H1 (cell line): Measurements from ENCODE around the gene ZFP90. TPM values are rescaled to one million over a fixed set of nuclear protein-coding genes. Genes with fewer than 3 reads are reported as not detected.
A peak's percentile ranks its signal among the peaks of the same experiment; 100 is the strongest.

ENCODE experiments used
- CTCF ChIA-PET: fragments of 300-600 bp; sonication (Branson Sonifier 250); formaldehyde crosslinking; loops from one replicate; lab custom pipeline; 2021; ENCODE audit not compliant: partially characterized antibody; lab: Charles Lee
- POLR2A ChIA-PET: fragments of 300-600 bp; sonication (Branson Sonifier 250); formaldehyde crosslinking; loops from one replicate; lab custom pipeline; 2021; ENCODE audit warnings: inconsistent platforms; ENCODE audit not compliant: partially characterized antibody; lab: Charles Lee
- DNase-seq, 2 experiments: peaks; one replicate each; pipeline versions ENCODE4 v3.0.0 to v3.0.0-alpha.2; 2010 to 2022; ENCODE audit warnings: low spot score in 2 of 2, low read depth in 1 of 2, mixed read lengths in 1 of 2
- FAIRE-seq: peaks from 2 replicates; lab custom pipeline; 2011; peaks lifted over from hg19 to GRCh38; lab: Jason Lieb, UNC
- H2AFZ ChIP-seq: 2 replicates; pipeline ENCODE4 v1.8.1; 2012; ENCODE audit warnings: low read length, inconsistent platforms
- H2AK5ac ChIP-seq: 2 replicates; pipeline ENCODE4 v1.6.1; 2013; ENCODE audit warnings: low read depth, low read length
- H2BK120ac ChIP-seq: replicated peaks from 2 replicates; pipeline ENCODE3; 2013; ENCODE audit warnings: low read depth, low read length, inconsistent platforms
- H2BK12ac ChIP-seq: 2 replicates; pipeline ENCODE4 v1.6.1; 2013; ENCODE audit warnings: low read depth, low read length
- H2BK15ac ChIP-seq: 2 replicates; pipeline ENCODE4 v1.6.1; 2013; ENCODE audit warnings: low read length
- H2BK20ac ChIP-seq: 2 replicates; pipeline ENCODE4 v1.6.1; 2013; ENCODE audit warnings: low read length
- H2BK5ac ChIP-seq: 2 replicates; pipeline ENCODE4 v1.6.1; 2013; ENCODE audit warnings: low read depth, low read length
- H3K14ac ChIP-seq: 2 replicates; pipeline ENCODE4 v1.6.1; 2013; ENCODE audit warnings: inconsistent platforms; ENCODE audit not compliant: insufficient read length
- H3K18ac ChIP-seq: 2 replicates; pipeline ENCODE4 v1.6.1; 2013; ENCODE audit warnings: low read length; ENCODE audit errors: extremely low read depth
- H3K23ac ChIP-seq: 2 replicates; pipeline ENCODE4 v1.6.1; 2013; ENCODE audit warnings: inconsistent platforms; ENCODE audit not compliant: insufficient read length
- H3K23me2 ChIP-seq: 2 replicates; pipeline ENCODE4 v1.6.1; 2013; ENCODE audit warnings: low read depth, low read length
- H3K27ac ChIP-seq: 2 replicates; pipeline ENCODE4 v1.6.1; 2011; ENCODE audit warnings: low read depth, low read length, inconsistent platforms
- H3K27me3 ChIP-seq, 4 experiments: replicated peaks in 1 of 4; 1 replicate in 1 of 4; 2 replicates in 3 of 4; pipeline versions ENCODE4 v1.6.1 to v1.8.1; 2011 to 2013; ENCODE audit warnings: low read length in 3 of 4, mild to moderate bottlenecking in 3 of 4, inconsistent platforms in 2 of 4, mixed read lengths in 2 of 4, moderate library complexity in 1 of 4; ENCODE audit not compliant: control insufficient read depth in 3 of 4, insufficient read depth in 3 of 4; ENCODE audit errors: extremely low read depth in 1 of 4
- H3K36me3 ChIP-seq, 4 experiments: 2 replicates each; pipeline versions ENCODE4 v1.6.1 to v1.8.1; 2011 to 2013; ENCODE audit warnings: mild to moderate bottlenecking in 4 of 4, low read length in 3 of 4, moderate library complexity in 2 of 4, control low read depth in 1 of 4, inconsistent platforms in 1 of 4; ENCODE audit not compliant: insufficient read depth in 4 of 4, control insufficient read depth in 2 of 4
- H3K4ac ChIP-seq: replicated peaks from 2 replicates; pipeline ENCODE3; 2013; ENCODE audit warnings: low read length, low read depth, mixed read lengths, inconsistent platforms; ENCODE audit not compliant: insufficient read length
- H3K4me1 ChIP-seq, 4 experiments: replicated peaks in 1 of 4; 1 replicate in 1 of 4; 2 replicates in 3 of 4; pipeline versions ENCODE4 v1.6.1 to v1.8.1; 2011 to 2013; ENCODE audit warnings: low read length in 3 of 4, inconsistent platforms in 2 of 4, mixed read lengths in 1 of 4; ENCODE audit not compliant: insufficient read depth in 4 of 4, control insufficient read depth in 3 of 4
- H3K4me2 ChIP-seq, 2 experiments: 2 replicates each; pipeline versions ENCODE4 v1.6.1 to v1.8.1; 2011 to 2013; ENCODE audit warnings: low read depth in 2 of 2, low read length in 2 of 2, control low read depth in 1 of 2, inconsistent platforms in 1 of 2, mild to moderate bottlenecking in 1 of 2; ENCODE audit not compliant: insufficient read depth in 1 of 2
- H3K4me3 ChIP-seq, 4 experiments: fragments of 200-600, 300-600 bp in 1 of 4; sonication (generic), shearing (Covaris generic), sonication (Bioruptor Twin) in 1 of 4; 2 replicates each; pipeline versions ENCODE4 v1.5.1 to v1.8.1; 2011 to 2016; ENCODE audit warnings: low read length in 4 of 4, low read depth in 3 of 4, control low read depth in 2 of 4, inconsistent platforms in 2 of 4, mild to moderate bottlenecking in 2 of 4, mixed read lengths in 1 of 4, moderate library complexity in 1 of 4; ENCODE audit not compliant: insufficient read depth in 2 of 4; ENCODE audit errors: extremely low read depth in 1 of 4
- H3K56ac ChIP-seq: replicated peaks from 2 replicates; pipeline ENCODE3; 2013; ENCODE audit warnings: low read depth, mild to moderate bottlenecking, mixed read lengths, low read length, inconsistent platforms; ENCODE audit not compliant: insufficient read length
- H3K79me1 ChIP-seq: 2 replicates; pipeline ENCODE4 v1.6.1; 2013; ENCODE audit warnings: low read depth, low read length, control low read depth
- H3K79me2 ChIP-seq, 2 experiments: 2 replicates each; pipeline versions ENCODE4 v1.6.1 to v1.8.1; 2012 to 2013; ENCODE audit warnings: low read length in 2 of 2, mild to moderate bottlenecking in 2 of 2, inconsistent platforms in 1 of 2; ENCODE audit not compliant: insufficient read depth in 2 of 2, control insufficient read depth in 1 of 2
- H3K9ac ChIP-seq, 4 experiments: replicated peaks in 1 of 4; 1 replicate in 1 of 4; 2 replicates in 3 of 4; pipeline versions ENCODE4 v1.6.1 to v1.8.1; 2011 to 2013; ENCODE audit warnings: low read depth in 3 of 4, low read length in 3 of 4, control low read depth in 2 of 4, mild to moderate bottlenecking in 2 of 4, moderate library complexity in 2 of 4, inconsistent platforms in 1 of 4; ENCODE audit errors: extremely low read depth in 1 of 4
- H3K9me3 ChIP-seq, 2 experiments: 2 replicates each; pipeline versions ENCODE4 v1.6.1 to v1.8.1; 2012 to 2013; ENCODE audit warnings: mild to moderate bottlenecking in 2 of 2, moderate library complexity in 2 of 2, control low read depth in 1 of 2, inconsistent platforms in 1 of 2, low read depth in 1 of 2, low read length in 1 of 2, mixed read lengths in 1 of 2; ENCODE audit not compliant: insufficient read depth in 2 of 2
- H4K20me1 ChIP-seq, 2 experiments: replicated peaks in 1 of 2; 2 replicates each; pipeline versions ENCODE3 to v1.8.1; 2011 to 2013; ENCODE audit warnings: inconsistent platforms in 2 of 2, low read length in 2 of 2, mild to moderate bottlenecking in 1 of 2; ENCODE audit not compliant: insufficient read depth in 2 of 2, control insufficient read depth in 1 of 2
- H4K5ac ChIP-seq: 2 replicates; pipeline ENCODE4 v1.6.1; 2013; ENCODE audit warnings: low read length, low read depth, mixed read lengths, inconsistent platforms; ENCODE audit not compliant: insufficient read length
- H4K8ac ChIP-seq: 2 replicates; pipeline ENCODE4 v1.8.0; 2013; ENCODE audit warnings: mild to moderate bottlenecking, moderate library complexity, low read length, inconsistent platforms; ENCODE audit not compliant: insufficient read depth; ENCODE audit errors: extremely low read depth
- H4K91ac ChIP-seq: replicated peaks from 2 replicates; pipeline ENCODE3; 2013; ENCODE audit warnings: low read length, mixed read lengths, inconsistent platforms; ENCODE audit not compliant: insufficient read length
- KDM1A ChIP-seq: fragments of 200-600, 300-600 bp; sonication (generic); IDR thresholded peaks from 2 replicates; pipeline ENCODE4 v1.7.1; 2016; ENCODE audit warnings: mild to moderate bottlenecking, low read length, borderline replicate concordance
- RAD21 ChIP-seq, 2 experiments: IDR thresholded peaks in 1 of 2; conservative IDR thresholded peaks in 1 of 2; 2 replicates each; pipeline ENCODE4 v1.6.1; 2011; ENCODE audit warnings: low read depth in 2 of 2, low read length in 2 of 2, improper control_type of control experiment in 1 of 2, inconsistent platforms in 1 of 2, mild to moderate bottlenecking in 1 of 2, moderate library complexity in 1 of 2
- SP1 ChIP-seq: IDR thresholded peaks from 2 replicates; pipeline ENCODE4 v1.6.1; 2011; ENCODE audit warnings: low read depth, low read length
- ZNF274 ChIP-seq: IDR thresholded peaks from 2 replicates; pipeline ENCODE4 v1.7.0; 2012; ENCODE audit warnings: low read length, borderline replicate concordance; ENCODE audit errors: extremely low read depth
- WGBS, 2 experiments: shearing (Covaris generic) in 1 of 2; methylation state at CpG; one replicate each; pipeline versions ENCODE4 v1.1.6 to v1.1.7; 2013 to 2015; ENCODE audit warnings: low lambda C conversion rate in 2 of 2, mixed read lengths in 2 of 2, inconsistent platforms in 1 of 2, low coverage in 1 of 2, missing lambda C conversion rate in 1 of 2; ENCODE audit not compliant: insufficient replicate concordance in 2 of 2, insufficient coverage in 1 of 2, insufficient read length in 1 of 2; ENCODE audit errors: extremely low coverage in 1 of 2, missing lambda C conversion rate in 1 of 2; 5-methylcytosine and 5-hydroxymethylcytosine counted together
- polyA plus RNA-seq, 7 experiments: library from polyadenylated mRNA; depleted of rRNA in 3 of 7; stranded (reverse) in 5 of 7; unstranded in 2 of 7; fragments of >200 nt in 5 of 7; fragments of 200-250 nt in 2 of 7; gene quantifications; 1 replicate in 5 of 7; 2 replicates in 1 of 7; 4 replicates in 1 of 7; pipeline versions ENCODE4 v1.2.1 to v1.2.3, GENCODE V29; 2011 to 2013; ENCODE audit warnings: missing spikeins in 2 of 7, mixed read lengths in 2 of 7
- total RNA-seq: library from RNA; stranded (reverse); fragmentation: NEBNext Ultra II Directional; extraction: Animal tissue kit (Norgen Biotek cat#: 25700); gene quantifications from 2 replicates; pipeline ENCODE4 v1.2.1, GENCODE V29; 2021

Gene ZFP90
- total and polyA plus RNA-seq, 2 of the 8 experiments (the other 6 are each of a cell fraction or from before 2014, with no cell fraction given), result 10.3 to 19.1 TPM

GRCh38 chr16:68608330-68608729 lies 69.2 kb downstream of the ZFP90 start:
- Histone ChIP-seq H3K36me3 (no peaks in the 10 kb centered on the region), H3K4me2 (no peak overlapping the region)

More at GRCh38 chr16:68608330-68608729, 69.2 kb downstream of the ZFP90 start:
- WGBS, 2 experiments, result 90% methylated on average over 2 of the region's 2 CpGs; no CpG with 5 or more reads in 1 of the 2 experiments
- no peak overlapping the region for H3K14ac ChIP-seq
- no peak overlapping the region for H4K91ac ChIP-seq
- no peak overlapping the region for H2BK12ac ChIP-seq
- FAIRE-seq, result no peak
- H2BK20ac ChIP-seq, result no peak overlapping the region
- no peak for TF ChIP-seq RAD21 (IDR thresholded peaks at IDR 0.05 in 1 of 2, conservative IDR thresholded peaks at IDR 0.05 in 1 of 2; ENCODE audit: low read depth in 2 of 2, low read length in 2 of 2)
- no peak for TF ChIP-seq SP1
- peak; percentile 63; the same call in 1 of the 2 replicates for TF ChIP-seq KDM1A
- TF ChIP-seq ZNF274, result no peak
- H3K9me3 ChIP-seq, result 0 out of 4 replicates have a peak, but pooled peaks cover 0 to under 1% of the 10 kb centered on the region in 2 experiments
- no peak overlapping the region for H3K18ac ChIP-seq
- H4K20me1 ChIP-seq, result no peaks in the 10 kb centered on the region
- H3K79me2 ChIP-seq, result no peaks in the 10 kb centered on the region
- H2BK120ac ChIP-seq, result no peak overlapping the region
- no peak overlapping the region for H4K5ac ChIP-seq
- no peak overlapping the region for H2BK5ac ChIP-seq
- H2BK15ac ChIP-seq, result no peak overlapping the region
- H3K27me3 ChIP-seq, result no peaks in the 10 kb centered on the region
- POLR2A ChIA-PET, result interaction anchor here (1.6 kb wide), 1 partner anchor 11 kb away, joined by 7 read pairs; no protein-coding TSS in a partner anchor
- DNase-seq, result no peak
- no peak overlapping the region for H2AK5ac ChIP-seq
- H3K4me1 ChIP-seq, result peaks cover 0 to 3% (median 0%) of the 10 kb centered on the region in 4 experiments; a peak in 2 of 7 replicates
- H2AFZ ChIP-seq, result no peak overlapping the region
- H3K4me3 ChIP-seq, result no peak overlapping the region
- no peaks in the 10 kb centered on the region for H3K79me1 ChIP-seq
- no peak overlapping the region for H3K9ac ChIP-seq
- CTCF ChIA-PET, result interaction anchor here (0.6 to 1.3 kb wide), 2 partner anchors 14 to 18 kb away, joined by 3 to 4 read pairs; no protein-coding TSS in a partner anchor
- no peak overlapping the region for H3K27ac ChIP-seq
- H3K23me2 ChIP-seq, result no peaks in the 10 kb centered on the region
- H3K23ac ChIP-seq, result no peak overlapping the region
- H3K56ac ChIP-seq, result no peak overlapping the region
- no peak overlapping the region for H4K8ac ChIP-seq
- H3K4ac ChIP-seq, result no peak overlapping the region
